Measurements from ENCODE around the gene ZC2HC1B.

Gene ZC2HC1B, protein sequence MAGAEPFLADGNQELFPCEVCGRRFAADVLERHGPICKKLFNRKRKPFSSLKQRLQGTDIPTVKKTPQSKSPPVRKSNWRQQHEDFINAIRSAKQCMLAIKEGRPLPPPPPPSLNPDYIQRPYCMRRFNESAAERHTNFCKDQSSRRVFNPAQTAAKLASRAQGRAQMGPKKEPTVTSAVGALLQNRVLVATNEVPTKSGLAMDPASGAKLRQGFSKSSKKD

DNA sequence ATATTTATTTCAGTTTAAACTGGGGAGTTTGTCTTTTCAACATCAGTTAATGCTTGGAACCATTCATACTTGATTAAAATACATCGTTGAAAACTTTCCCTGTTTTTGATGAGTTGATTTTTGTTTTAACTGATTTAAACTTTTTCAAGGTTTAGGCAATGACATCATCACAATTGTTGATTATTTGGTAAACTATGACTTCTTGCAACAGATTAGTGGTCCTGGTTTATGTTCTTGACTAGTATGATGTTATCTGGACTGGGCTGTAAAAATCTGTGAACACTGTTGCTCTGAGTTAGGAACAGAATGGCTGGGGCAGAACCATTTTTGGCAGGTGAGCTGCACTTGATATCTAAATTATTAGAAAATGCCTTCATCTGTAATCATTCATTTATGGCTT is at the start of gene ZC2HC1B:
Gene ZC2HC1B, plus strand, starts transcription at position 241 of the 400 bp plus-strand sequence. Its CDS starts 66 bp downstream, at position 307.
- TF ChIP-seq, protein P1, sequence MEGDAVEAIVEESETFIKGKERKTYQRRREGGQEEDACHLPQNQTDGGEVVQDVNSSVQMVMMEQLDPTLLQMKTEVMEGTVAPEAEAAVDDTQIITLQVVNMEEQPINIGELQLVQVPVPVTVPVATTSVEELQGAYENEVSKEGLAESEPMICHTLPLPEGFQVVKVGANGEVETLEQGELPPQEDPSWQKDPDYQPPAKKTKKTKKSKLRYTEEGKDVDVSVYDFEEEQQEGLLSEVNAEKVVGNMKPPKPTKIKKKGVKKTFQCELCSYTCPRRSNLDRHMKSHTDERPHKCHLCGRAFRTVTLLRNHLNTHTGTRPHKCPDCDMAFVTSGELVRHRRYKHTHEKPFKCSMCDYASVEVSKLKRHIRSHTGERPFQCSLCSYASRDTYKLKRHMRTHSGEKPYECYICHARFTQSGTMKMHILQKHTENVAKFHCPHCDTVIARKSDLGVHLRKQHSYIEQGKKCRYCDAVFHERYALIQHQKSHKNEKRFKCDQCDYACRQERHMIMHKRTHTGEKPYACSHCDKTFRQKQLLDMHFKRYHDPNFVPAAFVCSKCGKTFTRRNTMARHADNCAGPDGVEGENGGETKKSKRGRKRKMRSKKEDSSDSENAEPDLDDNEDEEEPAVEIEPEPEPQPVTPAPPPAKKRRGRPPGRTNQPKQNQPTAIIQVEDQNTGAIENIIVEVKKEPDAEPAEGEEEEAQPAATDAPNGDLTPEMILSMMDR (IDR thresholded peaks at IDR 0.05; ENCODE audit: borderline replicate concordance, control extremely low read depth, extremely low read depth, insufficient read depth, missing control alignments), result no peak
- no peak for DNase-seq (ENCODE audit: low spot score)
- in situ Hi-C loops (cut with MboI; ENCODE audit: low sequenced_read_pairs, unreplicated experiment), result no loop called here

DNA sequence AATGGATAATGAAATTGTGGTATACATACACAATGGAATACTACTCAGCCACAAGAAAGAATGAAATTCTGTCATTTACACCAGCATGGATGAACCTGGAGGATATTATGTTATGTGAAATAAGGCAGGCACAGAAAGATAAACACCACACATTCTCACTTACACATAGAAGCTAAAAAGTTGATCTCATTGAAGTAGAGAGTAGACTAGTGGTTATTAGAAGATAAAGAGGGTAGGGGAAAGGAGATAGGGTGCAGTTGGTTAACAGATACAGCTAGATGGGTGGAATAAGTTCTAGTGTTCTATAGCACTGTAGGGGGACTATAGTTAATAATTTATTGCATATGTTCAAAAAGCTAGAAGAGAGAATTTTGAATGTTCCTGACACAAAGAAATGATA is 46.7 kb upstream of the ZC2HC1B start:
- TF ChIP-seq, protein P1 (IDR thresholded peaks at IDR 0.05; ENCODE audit: borderline replicate concordance, control extremely low read depth, extremely low read depth, insufficient read depth, missing control alignments), result no peak
- DNase-seq (ENCODE audit: low spot score), result no peak
- in situ Hi-C loops (cut with MboI; ENCODE audit: low sequenced_read_pairs, unreplicated experiment), result no loop called here

DNA sequence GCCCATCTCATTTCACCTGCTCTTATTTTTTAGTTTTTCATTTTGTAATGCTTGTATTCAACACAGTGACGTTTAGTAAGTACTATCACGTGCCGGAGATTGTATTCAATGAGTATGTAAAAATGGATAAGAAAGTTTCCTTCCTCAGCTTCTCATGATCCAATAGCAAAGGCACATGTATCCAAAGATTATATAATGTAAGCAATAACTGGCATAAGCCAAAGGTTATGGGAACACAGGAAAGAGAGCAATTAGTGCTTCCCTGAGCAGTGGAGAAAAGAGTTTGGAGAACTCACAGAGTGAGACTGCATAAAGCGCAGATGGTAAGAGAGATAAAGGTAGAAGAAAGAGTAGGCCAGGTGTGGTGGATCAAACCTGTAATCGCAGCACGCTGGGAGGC is 42.9 kb upstream of the ZC2HC1B start:
- DNase-seq (ENCODE audit: low spot score), result no peak
- TF ChIP-seq, protein P1 (IDR thresholded peaks at IDR 0.05; ENCODE audit: borderline replicate concordance, control extremely low read depth, extremely low read depth, insufficient read depth, missing control alignments), result no peak
- in situ Hi-C loops (cut with MboI; ENCODE audit: low sequenced_read_pairs, unreplicated experiment), result no loop called here

DNA sequence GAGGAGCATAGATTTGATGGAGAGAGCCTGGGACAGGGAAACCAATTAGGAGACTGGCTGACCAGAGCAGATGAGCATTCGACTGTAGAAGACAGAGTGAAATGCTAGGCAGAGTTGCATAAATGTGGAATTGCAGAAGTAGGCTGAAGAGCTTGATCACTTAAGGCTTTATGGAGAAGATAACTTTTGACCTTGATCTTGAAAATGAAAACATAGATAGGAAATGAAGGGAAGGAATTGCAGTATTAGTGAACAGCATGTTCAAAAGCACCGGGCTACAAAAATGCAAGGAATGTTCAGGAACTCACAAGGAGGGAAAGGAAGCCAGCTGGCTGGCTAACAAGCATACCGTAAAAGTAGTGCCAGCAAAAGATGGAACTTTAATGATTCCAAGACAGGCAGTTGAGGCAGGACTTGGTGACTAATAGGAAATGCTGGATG is 41.7 kb upstream of the ZC2HC1B start:
- DNase-seq (ENCODE audit: low spot score), result no peak
- in situ Hi-C loops (cut with MboI; ENCODE audit: low sequenced_read_pairs, unreplicated experiment), result no loop called here
- TF ChIP-seq, protein P1 (IDR thresholded peaks at IDR 0.05; ENCODE audit: borderline replicate concordance, control extremely low read depth, extremely low read depth, insufficient read depth, missing control alignments), result no peak

DNA sequence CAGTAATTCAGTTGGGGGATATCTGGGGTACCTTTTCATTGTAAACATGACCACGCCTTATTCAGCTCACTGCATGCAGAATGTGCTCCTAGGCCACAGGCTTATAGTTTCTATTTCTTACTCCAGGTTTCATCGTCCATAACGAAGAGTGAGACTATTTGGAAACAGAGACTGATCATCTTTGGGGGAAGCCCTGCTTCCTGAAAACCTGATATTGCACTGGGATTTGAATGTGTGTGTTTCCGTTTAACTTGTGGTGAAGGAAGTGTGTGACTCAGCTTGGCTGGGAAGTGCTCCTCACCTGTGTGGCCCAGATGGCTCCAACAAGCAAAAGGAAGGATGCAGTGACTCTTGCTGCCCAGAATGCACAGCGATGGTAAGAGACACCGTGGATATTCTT is 40.7 kb upstream of the ZC2HC1B start:
- in situ Hi-C loops (cut with MboI; ENCODE audit: low sequenced_read_pairs, unreplicated experiment), result no loop called here
- no peak for DNase-seq (ENCODE audit: low spot score)
- TF ChIP-seq, protein P1 (IDR thresholded peaks at IDR 0.05; ENCODE audit: borderline replicate concordance, control extremely low read depth, extremely low read depth, insufficient read depth, missing control alignments), result no peak

DNA sequence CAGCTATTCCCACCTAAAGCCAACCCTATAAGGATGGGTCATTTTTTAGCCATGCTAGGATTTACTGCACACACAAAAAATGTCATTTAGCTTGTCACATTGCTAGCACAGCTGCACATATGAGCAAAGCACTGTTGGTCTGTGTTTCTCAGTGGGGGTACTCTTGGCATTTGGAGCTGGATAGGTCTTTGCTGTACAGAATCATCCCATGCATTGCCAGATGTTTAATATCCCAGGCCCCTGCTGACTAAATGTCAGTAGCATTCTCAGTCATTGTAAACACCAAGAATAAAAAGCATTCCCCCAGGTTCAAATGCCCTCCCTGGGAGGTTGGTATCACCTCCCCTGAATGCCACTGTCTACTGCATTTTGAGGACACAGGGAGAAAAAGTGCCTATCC is 35.7 kb upstream of the ZC2HC1B start:
- in situ Hi-C loops (cut with MboI; ENCODE audit: low sequenced_read_pairs, unreplicated experiment), result no loop called here
- DNase-seq (ENCODE audit: low spot score), result no peak
- TF ChIP-seq, protein P1 (IDR thresholded peaks at IDR 0.05; ENCODE audit: borderline replicate concordance, control extremely low read depth, extremely low read depth, insufficient read depth, missing control alignments), result no peak
